ENCODE results near the gene UBE2Z.
"Not testable (repeated sequence)": the region's sequence is repeated elsewhere in the genome, so short reads cannot be mapped to it uniquely, and the experiment has no call there.

Gene UBE2Z

GRCh38 chr17:48871035-48871550 is 37.1 kb upstream of the UBE2Z start:
- Mint-ChIP-seq H3K36me3 (ENCODE audit: low read depth) (peaks cover 4% of the 10 kb centered on the region), H3K4me3 (no peak overlapping the region), H3K4me1 (peaks cover 14% of the 10 kb centered on the region), H3K27me3 (ENCODE audit: low read depth) (peaks cover 4% of the 10 kb centered on the region), H3K9me3 (no peaks in the 10 kb centered on the region), H3K27ac (peak overlapping the region in 2 of 3 experiments; percentile 38 to 70)
- TF ChIP-seq CTCF (IDR thresholded peaks at IDR 0.05; ENCODE audit: unreplicated experiment in 3 of 3) = no peak

GRCh38 chr17:48871551-48872351 is 36.5 kb upstream of the UBE2Z start:
- Mint-ChIP-seq H3K36me3 (ENCODE audit: low read depth) (no peaks in the 10 kb centered on the region), H3K9me3 (no peaks in the 10 kb centered on the region), H3K4me1 (peaks cover 14% of the 10 kb centered on the region), H3K27me3 (ENCODE audit: low read depth) (peaks cover 4% of the 10 kb centered on the region), H3K4me3 (peak overlapping the region in 2 of 3 experiments; percentile 21 to 28), H3K27ac (peak overlapping the region; percentile 9 to 70 (median 38))
- TF ChIP-seq CTCF (IDR thresholded peaks at IDR 0.05; ENCODE audit: unreplicated experiment in 3 of 3) = no peak

GRCh38 chr17:48872409-48872808 is 35.8 kb upstream of the UBE2Z start:
- peak overlapping the region; percentile 9 to 70 (median 38) for H3K27ac Mint-ChIP-seq
- H3K4me1 Mint-ChIP-seq = peaks cover 14% of the 10 kb centered on the region
- not testable (repeated sequence) for H3K9me3 Mint-ChIP-seq; H3K4me3 Mint-ChIP-seq; H3K36me3 Mint-ChIP-seq (ENCODE audit: low read depth); H3K27me3 Mint-ChIP-seq (ENCODE audit: low read depth)

GRCh38 chr17:48873209-48873608 is 35.0 kb upstream of the UBE2Z start:
- no peak overlapping the region for H3K4me3 Mint-ChIP-seq
- TF ChIP-seq CTCF (IDR thresholded peaks at IDR 0.05; ENCODE audit: unreplicated experiment in 3 of 3) = no peak
- peaks cover 14% of the 10 kb centered on the region for H3K4me1 Mint-ChIP-seq
- H3K9me3 Mint-ChIP-seq = no peaks in the 10 kb centered on the region
- peak overlapping the region in 1 of 3 experiments; percentile 52 for H3K27ac Mint-ChIP-seq
- H3K36me3 Mint-ChIP-seq (ENCODE audit: low read depth) = no peaks in the 10 kb centered on the region
- peaks cover 4% of the 10 kb centered on the region for H3K27me3 Mint-ChIP-seq (ENCODE audit: low read depth)

DNA sequence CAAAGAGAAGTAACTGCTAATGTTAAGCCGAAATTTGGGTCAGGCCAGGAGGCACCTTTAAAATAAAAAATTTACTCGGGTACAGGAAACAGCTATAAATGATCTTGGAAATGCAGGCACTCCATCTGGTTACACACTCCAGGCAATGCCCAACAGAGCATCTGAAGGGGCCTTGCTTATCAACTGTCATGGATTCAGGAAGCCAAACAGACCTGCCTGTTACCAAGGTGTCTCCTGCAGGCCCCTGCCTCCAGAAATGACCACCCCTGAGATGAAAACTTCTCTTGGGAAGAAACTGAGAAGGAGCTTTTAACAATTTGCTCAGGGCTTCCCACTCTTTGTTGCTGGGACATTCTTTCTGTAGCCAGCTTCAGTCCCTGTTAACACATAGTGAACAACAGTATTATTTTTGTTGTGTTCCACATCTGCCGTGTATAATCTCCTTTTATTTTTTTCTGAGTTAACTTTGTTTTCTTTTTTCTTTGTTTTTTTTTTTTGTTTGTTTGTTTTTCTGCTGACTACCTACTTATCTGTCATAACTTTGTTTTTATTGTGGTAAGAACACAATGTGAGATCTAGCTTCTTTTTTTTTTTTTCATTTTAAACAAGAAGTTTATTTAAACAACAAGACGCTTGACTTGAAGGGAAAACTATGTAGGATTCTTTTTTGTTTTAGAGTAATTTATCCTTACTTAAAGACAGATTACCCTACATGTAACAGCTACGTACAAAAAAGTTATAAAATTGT is 34.3 kb upstream of the UBE2Z start:
- Mint-ChIP-seq H3K27me3 (ENCODE audit: low read depth) (peaks cover 4% of the 10 kb centered on the region), H3K9me3 (no peaks in the 10 kb centered on the region), H3K27ac (peak overlapping the region in 2 of 3 experiments; percentile 52 to 68), H3K4me3 (no peak overlapping the region), H3K4me1 (peaks cover 14% of the 10 kb centered on the region), H3K36me3 (ENCODE audit: low read depth) (no peaks in the 10 kb centered on the region)
- TF ChIP-seq CTCF (IDR thresholded peaks at IDR 0.05; ENCODE audit: unreplicated experiment in 3 of 3) = no peak
